Measurements from ENCODE around the gene LILRA6. TPM values are rescaled to one million over a fixed set of nuclear protein-coding genes. Genes with fewer than 3 reads are reported as not detected.

Gene LILRA6
- total and polyA plus RNA-seq, 10 of the 15 experiments (the other 5 are each of a cell fraction or from before 2014, with no cell fraction given), result 0.04 to 1.7 (median 0.09) TPM; not detected in 2

DNA sequence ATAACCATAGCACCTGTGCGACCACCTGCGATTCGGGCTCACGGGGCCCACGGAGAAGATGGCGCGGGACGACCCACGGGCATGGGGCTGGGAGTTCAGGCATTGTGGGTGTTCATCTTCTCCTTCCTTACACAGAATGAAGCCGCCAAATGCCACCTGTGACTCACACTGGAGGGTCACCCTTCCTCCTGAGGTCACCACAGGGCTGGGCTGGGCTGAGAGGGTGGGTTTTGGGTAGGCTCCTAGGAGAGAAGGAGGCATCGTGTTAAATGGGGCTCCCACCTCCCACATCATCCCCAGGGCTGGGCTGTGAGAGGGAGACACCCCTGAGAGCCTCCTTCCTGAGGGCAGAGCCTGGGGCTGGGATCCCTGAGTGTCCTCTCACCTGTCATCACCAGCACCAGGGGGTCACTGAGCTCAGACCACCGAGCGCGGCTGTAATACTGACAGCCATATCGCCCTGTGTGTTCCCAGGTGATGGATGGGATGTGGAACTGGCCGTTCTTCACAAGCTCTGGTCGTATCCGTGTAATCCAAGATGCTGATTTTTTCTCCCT lies 36.9 kb upstream of the LILRA6 start:
- H2AFZ ChIP-seq (ENCODE audit: control insufficient read depth, low read depth, low read length), result no peak overlapping the region
- H3K4me3 ChIP-seq, result no peak overlapping the region
- no peaks in the 10 kb centered on the region for H4K20me1 ChIP-seq (ENCODE audit: control insufficient read depth, insufficient read depth)
- H3K4me1 ChIP-seq (ENCODE audit: control insufficient read depth, insufficient read depth, low read length), result no peaks in the 10 kb centered on the region
- WGBS (ENCODE audit: insufficient coverage, insufficient replicate concordance, low lambda C conversion rate, missing lambda C conversion rate), result 35% methylated on average over 18 of the region's 18 CpGs
- FAIRE-seq, result no peak
- no TSS peak for BruUV-seq (replicated peaks)
- SMC1A ChIA-PET (ENCODE audit: uncharacterized antibody, unreplicated experiment), result interaction anchor here (1.4 kb wide), 1 partner anchor 75 kb away, joined by 3 read pairs; no protein-coding TSS in a partner anchor
- CTCF ChIA-PET, result no interaction called here
- DNase-seq (ENCODE audit: low read depth, low spot score), result no peak
- H3K9me3 ChIP-seq (replicated peaks; ENCODE audit: control insufficient read depth, insufficient read depth, low read length), result no peaks in the 10 kb centered on the region
- intact Hi-C loops (cut with micrococcal nuclease; ENCODE audit: unreplicated experiment) (no loop called here), in situ Hi-C loops (cut with MboI) (no loop called here)
- no peak for ATAC-seq
- no peak overlapping the region for H3K4me2 ChIP-seq (ENCODE audit: control insufficient read depth, insufficient read depth)
- H3K36me3 ChIP-seq (ENCODE audit: control insufficient read depth in 2 of 2, insufficient read depth in 2 of 2, low read length in 1 of 2), result no peaks in the 10 kb centered on the region
- H3K9ac ChIP-seq (ENCODE audit: control insufficient read depth, insufficient read depth, low read length), result no peak overlapping the region
- H3K27ac ChIP-seq (ENCODE audit: control insufficient read depth, insufficient read depth), result no peak overlapping the region
- POLR2A ChIA-PET, result no interaction called here
- peaks cover 0 to 1% of the 10 kb centered on the region in 2 experiments; a peak in 2 of 4 replicates for H3K27me3 ChIP-seq (replicated peaks in 1 of 2; ENCODE audit: control insufficient read depth in 2 of 2, insufficient read depth in 2 of 2, low read length in 1 of 2)
- RAD21 ChIA-PET (ENCODE audit: unreplicated experiment), result no interaction called here
- no peaks in the 10 kb centered on the region for H3K79me2 ChIP-seq (ENCODE audit: control insufficient read depth, insufficient read depth, low read length)
- TF ChIP-seq SMAD1 (IDR thresholded peaks at IDR 0.05; ENCODE audit: low read depth, partially characterized antibody) (no peak), SIX5 (IDR thresholded peaks at IDR 0.05; ENCODE audit: low read depth, low read length, severe bottlenecking) (no peak), ZNF384 (IDR thresholded peaks at IDR 0.05; ENCODE audit: borderline replicate concordance, low read depth, low read length) (no peak), TBL1XR1 (IDR thresholded peaks at IDR 0.05; ENCODE audit: low read depth, low read length) (no peak), HDAC2 (IDR thresholded peaks at IDR 0.05) (no peak), ETV6 (conservative IDR thresholded peaks at IDR 0.05 in 1 of 2, IDR thresholded peaks at IDR 0.05 in 1 of 2; ENCODE audit: borderline replicate concordance in 1 of 2, low read depth in 1 of 2) (no peak), POLR2A (IDR thresholded peaks at IDR 0.05; ENCODE audit: low read depth, low read length) (no peak), SRF (IDR thresholded peaks at IDR 0.05; ENCODE audit: low read depth in 2 of 2, low read length in 2 of 2) (no peak)
- TF ChIP-seq, protein P1, sequence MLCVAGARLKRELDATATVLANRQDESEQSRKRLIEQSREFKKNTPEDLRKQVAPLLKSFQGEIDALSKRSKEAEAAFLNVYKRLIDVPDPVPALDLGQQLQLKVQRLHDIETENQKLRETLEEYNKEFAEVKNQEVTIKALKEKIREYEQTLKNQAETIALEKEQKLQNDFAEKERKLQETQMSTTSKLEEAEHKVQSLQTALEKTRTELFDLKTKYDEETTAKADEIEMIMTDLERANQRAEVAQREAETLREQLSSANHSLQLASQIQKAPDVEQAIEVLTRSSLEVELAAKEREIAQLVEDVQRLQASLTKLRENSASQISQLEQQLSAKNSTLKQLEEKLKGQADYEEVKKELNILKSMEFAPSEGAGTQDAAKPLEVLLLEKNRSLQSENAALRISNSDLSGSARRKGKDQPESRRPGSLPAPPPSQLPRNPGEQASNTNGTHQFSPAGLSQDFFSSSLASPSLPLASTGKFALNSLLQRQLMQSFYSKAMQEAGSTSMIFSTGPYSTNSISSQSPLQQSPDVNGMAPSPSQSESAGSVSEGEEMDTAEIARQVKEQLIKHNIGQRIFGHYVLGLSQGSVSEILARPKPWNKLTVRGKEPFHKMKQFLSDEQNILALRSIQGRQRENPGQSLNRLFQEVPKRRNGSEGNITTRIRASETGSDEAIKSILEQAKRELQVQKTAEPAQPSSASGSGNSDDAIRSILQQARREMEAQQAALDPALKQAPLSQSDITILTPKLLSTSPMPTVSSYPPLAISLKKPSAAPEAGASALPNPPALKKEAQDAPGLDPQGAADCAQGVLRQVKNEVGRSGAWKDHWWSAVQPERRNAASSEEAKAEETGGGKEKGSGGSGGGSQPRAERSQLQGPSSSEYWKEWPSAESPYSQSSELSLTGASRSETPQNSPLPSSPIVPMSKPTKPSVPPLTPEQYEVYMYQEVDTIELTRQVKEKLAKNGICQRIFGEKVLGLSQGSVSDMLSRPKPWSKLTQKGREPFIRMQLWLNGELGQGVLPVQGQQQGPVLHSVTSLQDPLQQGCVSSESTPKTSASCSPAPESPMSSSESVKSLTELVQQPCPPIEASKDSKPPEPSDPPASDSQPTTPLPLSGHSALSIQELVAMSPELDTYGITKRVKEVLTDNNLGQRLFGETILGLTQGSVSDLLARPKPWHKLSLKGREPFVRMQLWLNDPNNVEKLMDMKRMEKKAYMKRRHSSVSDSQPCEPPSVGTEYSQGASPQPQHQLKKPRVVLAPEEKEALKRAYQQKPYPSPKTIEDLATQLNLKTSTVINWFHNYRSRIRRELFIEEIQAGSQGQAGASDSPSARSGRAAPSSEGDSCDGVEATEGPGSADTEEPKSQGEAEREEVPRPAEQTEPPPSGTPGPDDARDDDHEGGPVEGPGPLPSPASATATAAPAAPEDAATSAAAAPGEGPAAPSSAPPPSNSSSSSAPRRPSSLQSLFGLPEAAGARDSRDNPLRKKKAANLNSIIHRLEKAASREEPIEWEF (IDR thresholded peaks at IDR 0.05; ENCODE audit: insufficient replicate concordance, low read depth, low read length), result no peak
- TF ChIP-seq, protein P2, sequence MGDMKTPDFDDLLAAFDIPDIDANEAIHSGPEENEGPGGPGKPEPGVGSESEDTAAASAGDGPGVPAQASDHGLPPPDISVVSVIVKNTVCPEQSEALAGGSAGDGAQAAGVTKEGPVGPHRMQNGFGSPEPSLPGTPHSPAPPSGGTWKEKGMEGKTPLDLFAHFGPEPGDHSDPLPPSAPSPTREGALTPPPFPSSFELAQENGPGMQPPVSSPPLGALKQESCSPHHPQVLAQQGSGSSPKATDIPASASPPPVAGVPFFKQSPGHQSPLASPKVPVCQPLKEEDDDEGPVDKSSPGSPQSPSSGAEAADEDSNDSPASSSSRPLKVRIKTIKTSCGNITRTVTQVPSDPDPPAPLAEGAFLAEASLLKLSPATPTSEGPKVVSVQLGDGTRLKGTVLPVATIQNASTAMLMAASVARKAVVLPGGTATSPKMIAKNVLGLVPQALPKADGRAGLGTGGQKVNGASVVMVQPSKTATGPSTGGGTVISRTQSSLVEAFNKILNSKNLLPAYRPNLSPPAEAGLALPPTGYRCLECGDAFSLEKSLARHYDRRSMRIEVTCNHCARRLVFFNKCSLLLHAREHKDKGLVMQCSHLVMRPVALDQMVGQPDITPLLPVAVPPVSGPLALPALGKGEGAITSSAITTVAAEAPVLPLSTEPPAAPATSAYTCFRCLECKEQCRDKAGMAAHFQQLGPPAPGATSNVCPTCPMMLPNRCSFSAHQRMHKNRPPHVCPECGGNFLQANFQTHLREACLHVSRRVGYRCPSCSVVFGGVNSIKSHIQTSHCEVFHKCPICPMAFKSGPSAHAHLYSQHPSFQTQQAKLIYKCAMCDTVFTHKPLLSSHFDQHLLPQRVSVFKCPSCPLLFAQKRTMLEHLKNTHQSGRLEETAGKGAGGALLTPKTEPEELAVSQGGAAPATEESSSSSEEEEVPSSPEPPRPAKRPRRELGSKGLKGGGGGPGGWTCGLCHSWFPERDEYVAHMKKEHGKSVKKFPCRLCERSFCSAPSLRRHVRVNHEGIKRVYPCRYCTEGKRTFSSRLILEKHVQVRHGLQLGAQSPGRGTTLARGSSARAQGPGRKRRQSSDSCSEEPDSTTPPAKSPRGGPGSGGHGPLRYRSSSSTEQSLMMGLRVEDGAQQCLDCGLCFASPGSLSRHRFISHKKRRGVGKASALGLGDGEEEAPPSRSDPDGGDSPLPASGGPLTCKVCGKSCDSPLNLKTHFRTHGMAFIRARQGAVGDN (IDR thresholded peaks at IDR 0.05), result no peak
- TF ChIP-seq, protein P3, sequence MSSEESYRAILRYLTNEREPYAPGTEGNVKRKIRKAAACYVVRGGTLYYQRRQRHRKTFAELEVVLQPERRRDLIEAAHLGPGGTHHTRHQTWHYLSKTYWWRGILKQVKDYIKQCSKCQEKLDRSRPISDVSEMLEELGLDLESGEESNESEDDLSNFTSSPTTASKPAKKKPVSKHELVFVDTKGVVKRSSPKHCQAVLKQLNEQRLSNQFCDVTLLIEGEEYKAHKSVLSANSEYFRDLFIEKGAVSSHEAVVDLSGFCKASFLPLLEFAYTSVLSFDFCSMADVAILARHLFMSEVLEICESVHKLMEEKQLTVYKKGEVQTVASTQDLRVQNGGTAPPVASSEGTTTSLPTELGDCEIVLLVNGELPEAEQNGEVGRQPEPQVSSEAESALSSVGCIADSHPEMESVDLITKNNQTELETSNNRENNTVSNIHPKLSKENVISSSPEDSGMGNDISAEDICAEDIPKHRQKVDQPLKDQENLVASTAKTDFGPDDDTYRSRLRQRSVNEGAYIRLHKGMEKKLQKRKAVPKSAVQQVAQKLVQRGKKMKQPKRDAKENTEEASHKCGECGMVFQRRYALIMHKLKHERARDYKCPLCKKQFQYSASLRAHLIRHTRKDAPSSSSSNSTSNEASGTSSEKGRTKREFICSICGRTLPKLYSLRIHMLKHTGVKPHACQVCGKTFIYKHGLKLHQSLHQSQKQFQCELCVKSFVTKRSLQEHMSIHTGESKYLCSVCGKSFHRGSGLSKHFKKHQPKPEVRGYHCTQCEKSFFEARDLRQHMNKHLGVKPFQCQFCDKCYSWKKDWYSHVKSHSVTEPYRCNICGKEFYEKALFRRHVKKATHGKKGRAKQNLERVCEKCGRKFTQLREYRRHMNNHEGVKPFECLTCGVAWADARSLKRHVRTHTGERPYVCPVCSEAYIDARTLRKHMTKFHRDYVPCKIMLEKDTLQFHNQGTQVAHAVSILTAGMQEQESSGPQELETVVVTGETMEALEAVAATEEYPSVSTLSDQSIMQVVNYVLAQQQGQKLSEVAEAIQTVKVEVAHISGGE (CRISPR knock-in tag; IDR thresholded peaks at IDR 0.05), result no peak
